CD4-positive, alpha-beta T cell (primary cell): ENCODE measurements around the gene CFAP70. TPM values are rescaled to one million over a fixed set of nuclear protein-coding genes. Genes with fewer than 3 reads are reported as not detected.

ENCODE experiments used
- ATAC-seq: fragments of 200-7000 bp; cut with Tn5 transposase; one replicate; pipeline ENCODE4 v1.10.0; 2022; ENCODE audit warnings: mild to moderate bottlenecking; ENCODE audit not compliant: poor library complexity
- CTCF ChIA-PET: fragments of 350-600 bp; sonication (Branson Sonifier 250); formaldehyde crosslinking; loops from one replicate; lab custom pipeline; 2021; ENCODE audit warnings: antibody characterized with exemption, inconsistent platforms; lab: Charles Lee
- POLR2A ChIA-PET: fragments of 350-600 bp; sonication (Branson Sonifier 250); formaldehyde crosslinking; loops from one replicate; lab custom pipeline; 2021; ENCODE audit warnings: antibody characterized with exemption, inconsistent platforms; lab: Charles Lee
- DNase-seq, 14 experiments: peaks; one replicate each; pipeline ENCODE4 v3.0.0-alpha.2; 2013 to 2020; ENCODE audit warnings: mixed read lengths in 2 of 14
- H3K27ac ChIP-seq, 2 donors: one replicate each; pipeline versions ENCODE4 v1.5.1 to v1.7.0; 2013; ENCODE audit warnings: low read length in 2 of 2, low read depth in 1 of 2, mild to moderate bottlenecking in 1 of 2
- H3K27me3 ChIP-seq, 2 experiments: 1 replicate in 1 of 2; 2 replicates in 1 of 2; pipeline versions ENCODE4 v1.6.1 to v1.7.0; 2013; ENCODE audit warnings: low read length in 2 of 2, control low read depth in 1 of 2, mild to moderate bottlenecking in 1 of 2, moderate library complexity in 1 of 2; ENCODE audit not compliant: insufficient read depth in 2 of 2, control insufficient read depth in 1 of 2
- H3K36me3 ChIP-seq: one replicate; pipeline ENCODE4 v1.6.1; 2013; ENCODE audit warnings: low read length, control low read depth; ENCODE audit not compliant: insufficient read depth
- H3K4me1 ChIP-seq: one replicate; pipeline ENCODE4 v1.6.1; 2013; ENCODE audit warnings: low read length, control low read depth; ENCODE audit not compliant: insufficient read depth
- H3K4me3 ChIP-seq: one replicate; pipeline ENCODE4 v1.5.1; 2013; ENCODE audit warnings: mild to moderate bottlenecking, low read length, moderate library complexity
- H3K9me3 ChIP-seq, 2 experiments: 1 replicate in 1 of 2; 2 replicates in 1 of 2; pipeline versions ENCODE4 v1.6.1 to v1.7.0; 2013; ENCODE audit warnings: low read length in 2 of 2, mild to moderate bottlenecking in 2 of 2, control low read depth in 1 of 2, moderate library complexity in 1 of 2; ENCODE audit not compliant: control insufficient read depth in 1 of 2, insufficient read depth in 1 of 2
- H3K27ac Mint-ChIP-seq: one replicate; pipeline ENCODE4 v1.8.0; 2020; ENCODE audit warnings: mixed read lengths
- H3K27me3 Mint-ChIP-seq: one replicate; pipeline ENCODE4 v1.8.0; 2021; ENCODE audit warnings: mixed read lengths
- H3K36me3 Mint-ChIP-seq: one replicate; pipeline ENCODE4 v1.8.0; 2021; ENCODE audit warnings: low read depth, mixed read lengths
- H3K4me1 Mint-ChIP-seq: one replicate; pipeline ENCODE4 v1.8.0; 2021; ENCODE audit warnings: low read depth, mixed read lengths
- H3K4me3 Mint-ChIP-seq: one replicate; pipeline ENCODE4 v1.8.0; 2020; ENCODE audit warnings: mild to moderate bottlenecking, mixed read lengths
- H3K9me3 Mint-ChIP-seq: one replicate; pipeline ENCODE4 v1.8.0; 2020; ENCODE audit warnings: mixed read lengths
- intact Hi-C, 2 experiments: fragments of 100-400 bp; cut with DNase I in 1 of 2; cut with micrococcal nuclease in 1 of 2; formaldehyde crosslinking; loops; one replicate each; pipeline versions ENCODE4 v1.15.1 to v1.9.0; 2023 to 2025; cut with DNase I, micrococcal nuclease
- total RNA-seq, 174 experiments: library from RNA in 2 of 174; stranded (reverse) in 2 of 174; gene quantifications; one replicate each; pipeline ENCODE4 v1.2.3 and lab custom pipeline; 2021 to 2026
- TF ChIP-seq, protein P1 (sequence below): fragments of 200-600 bp; IDR thresholded peaks from one replicate; pipeline ENCODE4 v1.8.0; 2022; ENCODE audit warnings: antibody characterized with exemption, mild to moderate bottlenecking

CFAP70 gene
- total RNA-seq, 2 experiments from 2014 or later: 2.6 TPM

DNA sequence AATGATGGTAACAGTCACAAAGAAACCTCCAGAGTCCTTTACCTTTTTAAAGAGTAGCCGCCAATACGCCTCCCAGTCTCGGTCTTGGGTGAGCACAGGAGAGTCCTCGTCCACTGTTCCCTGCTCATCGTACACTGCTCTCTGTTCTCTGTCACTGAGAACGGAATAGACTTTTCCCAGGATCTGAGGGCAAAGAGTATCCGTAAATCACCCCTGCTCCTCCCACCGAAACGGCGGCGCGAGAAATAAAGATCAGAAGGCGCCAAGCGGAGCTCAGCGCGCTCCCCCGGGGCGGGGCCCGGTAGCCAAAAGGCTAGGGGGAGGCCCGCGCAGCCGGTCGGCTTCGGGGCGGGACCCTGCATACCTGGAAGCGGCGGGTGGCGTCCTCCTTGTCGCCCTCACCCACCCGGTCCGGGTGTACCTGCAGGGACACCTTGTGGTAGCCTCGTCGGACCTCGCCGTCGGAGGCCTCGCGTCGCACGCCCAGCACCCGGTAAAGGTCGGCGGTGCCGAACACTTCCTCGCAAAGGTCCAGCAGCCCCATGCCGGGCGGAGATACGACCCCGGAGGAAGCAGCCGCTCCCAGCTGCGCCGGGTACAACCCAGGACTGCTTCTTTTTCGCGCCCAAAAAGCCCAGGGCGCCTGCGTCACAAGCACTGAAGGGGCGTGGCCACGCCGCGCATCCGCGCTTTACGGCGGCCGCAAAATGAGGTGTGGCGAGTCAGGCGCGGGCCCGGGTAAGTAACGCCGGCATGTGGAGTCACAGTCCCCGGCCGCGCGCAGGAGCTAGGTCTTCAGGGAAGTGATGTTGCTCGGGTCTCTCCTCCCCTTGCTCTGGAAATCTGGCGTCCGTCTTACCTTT, 111.8 kb downstream of the CFAP70 start, which contains the start of gene DNAJC9:
TSS of gene DNAJC9 (minus strand) at position 610 of the 863 bp plus-strand sequence. CDS start at position 544, 66 bp downstream.
- intact Hi-C loops: loop anchor here (2.0 to 10.0 kb wide), 6 partner anchors 80 to 890 kb away; partner anchors contain the start of genes ECD (in 1 of the 2), FAM149B1 (in 1 of the 2), MICU1 (in 1 of the 2) and P4HA1 (in 1 of the 2)
- TF ChIP-seq, protein P1, sequence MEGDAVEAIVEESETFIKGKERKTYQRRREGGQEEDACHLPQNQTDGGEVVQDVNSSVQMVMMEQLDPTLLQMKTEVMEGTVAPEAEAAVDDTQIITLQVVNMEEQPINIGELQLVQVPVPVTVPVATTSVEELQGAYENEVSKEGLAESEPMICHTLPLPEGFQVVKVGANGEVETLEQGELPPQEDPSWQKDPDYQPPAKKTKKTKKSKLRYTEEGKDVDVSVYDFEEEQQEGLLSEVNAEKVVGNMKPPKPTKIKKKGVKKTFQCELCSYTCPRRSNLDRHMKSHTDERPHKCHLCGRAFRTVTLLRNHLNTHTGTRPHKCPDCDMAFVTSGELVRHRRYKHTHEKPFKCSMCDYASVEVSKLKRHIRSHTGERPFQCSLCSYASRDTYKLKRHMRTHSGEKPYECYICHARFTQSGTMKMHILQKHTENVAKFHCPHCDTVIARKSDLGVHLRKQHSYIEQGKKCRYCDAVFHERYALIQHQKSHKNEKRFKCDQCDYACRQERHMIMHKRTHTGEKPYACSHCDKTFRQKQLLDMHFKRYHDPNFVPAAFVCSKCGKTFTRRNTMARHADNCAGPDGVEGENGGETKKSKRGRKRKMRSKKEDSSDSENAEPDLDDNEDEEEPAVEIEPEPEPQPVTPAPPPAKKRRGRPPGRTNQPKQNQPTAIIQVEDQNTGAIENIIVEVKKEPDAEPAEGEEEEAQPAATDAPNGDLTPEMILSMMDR: no peak
- peaks cover 87% of the 10 kb centered on the region for H3K36me3 Mint-ChIP-seq
- Histone ChIP-seq H3K4me1 (peaks cover 26% of the 10 kb centered on the region), H3K9me3 (no peaks in the 10 kb centered on the region), H3K36me3 (peaks cover 48% of the 10 kb centered on the region), H3K27me3 (no peaks in the 10 kb centered on the region), H3K27ac (peak within 1 kb of the TSS; percentile 81 to 94), H3K4me3 (peak within 1 kb of the TSS; percentile 81)
- POLR2A ChIA-PET: interaction anchor here (0.6 to 2.2 kb wide), 22 partner anchors 9 to 1963 kb away, joined by 3 to 20 read pairs (median 5); partner anchors contain the start of genes ANXA7, CFAP70, ECD and FAM149B1
- peak within 1 kb of the TSS; percentile 86 for H3K27ac Mint-ChIP-seq
- ATAC-seq (peak; percentile 85), DNase-seq (peak; percentile 94 to 99 (median 97))
- H3K9me3 Mint-ChIP-seq: no peaks in the 10 kb centered on the region
- CTCF ChIA-PET: interaction anchor here (1.2 kb wide), 1 partner anchor 20 kb away, joined by 3 read pairs; no protein-coding TSS in a partner anchor
- H3K4me3 Mint-ChIP-seq: peak within 1 kb of the TSS; percentile 96
- no peaks in the 10 kb centered on the region for H3K27me3 Mint-ChIP-seq
- peaks cover 67% of the 10 kb centered on the region for H3K4me1 Mint-ChIP-seq

DNA sequence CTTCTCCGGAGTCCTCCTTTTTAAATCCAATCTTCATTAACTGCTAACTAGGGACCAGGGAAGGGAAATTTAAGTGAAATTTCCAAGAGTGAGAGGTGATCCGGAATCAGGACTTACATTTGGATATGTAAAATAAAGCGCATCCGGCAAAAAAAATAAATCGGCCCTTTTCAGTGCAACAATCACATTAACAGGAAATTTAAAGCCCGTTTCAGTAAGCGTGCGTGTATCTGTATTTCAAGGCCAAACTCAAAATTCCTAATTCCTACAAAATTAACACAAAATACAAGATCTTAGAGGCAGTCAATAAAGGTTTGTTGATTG, 112.4 kb downstream of the CFAP70 start:
- no peak for ATAC-seq
- peak in 1 of 14 experiments; percentile 11 for DNase-seq

More for the DNA sequence above, 112.4 kb downstream of the CFAP70 start:
- intact Hi-C loops: loop anchor here (2.0 to 10.0 kb wide), 6 partner anchors 79 to 889 kb away; partner anchors contain the start of genes ECD (in 1 of the 2), FAM149B1 (in 1 of the 2), MICU1 (in 1 of the 2) and P4HA1 (in 1 of the 2)
- Histone ChIP-seq H3K4me3 (peak overlapping the region; percentile 81), H3K9me3 (no peaks in the 10 kb centered on the region), H3K36me3 (peaks cover 52% of the 10 kb centered on the region), H3K27ac (peak overlapping the region; percentile 81 to 94), H3K27me3 (no peaks in the 10 kb centered on the region), H3K4me1 (peaks cover 20% of the 10 kb centered on the region)
- Mint-ChIP-seq H3K4me3 (peak overlapping the region; percentile 96), H3K36me3 (peaks cover 87% of the 10 kb centered on the region), H3K9me3 (no peaks in the 10 kb centered on the region), H3K27ac (peak overlapping the region; percentile 86), H3K4me1 (peaks cover 63% of the 10 kb centered on the region), H3K27me3 (no peaks in the 10 kb centered on the region)
- ChIA-PET CTCF (interaction anchor here (1.2 kb wide), 1 partner anchor 20 kb away, joined by 3 read pairs; no protein-coding TSS in a partner anchor), POLR2A (interaction anchor here (0.6 to 2.2 kb wide), 15 partner anchors 8 to 859 kb away, joined by 3 to 20 read pairs (median 8); partner anchors contain the start of genes ANXA7, CFAP70, ECD and FAM149B1)
- TF ChIP-seq, protein P1: no peak
